Neural cell (in vitro differentiated cells): ENCODE measurements around the gene RFX4. TPM values are rescaled to one million over a fixed set of nuclear protein-coding genes. Genes with fewer than 3 reads are reported as not detected.

Source experiments
- H2AFZ ChIP-seq: fragments of 200-600, 300-800 bp; sonication (generic), shearing (Covaris generic); 2 replicates; pipeline ENCODE4 v1.6.0; 2014; ENCODE audit warnings: low read depth, mild to moderate bottlenecking, antibody characterized with exemption, low read length, moderate library complexity
- H3F3A ChIP-seq: fragments of 200-600 bp; shearing (Covaris generic); 2 replicates; pipeline ENCODE4 v1.6.1; 2016; ENCODE audit warnings: mild to moderate bottlenecking, moderate library complexity, mixed read lengths, antibody characterized with exemption, low read length; ENCODE audit not compliant: insufficient read depth, poor library complexity, severe bottlenecking
- H3K27ac ChIP-seq: fragments of 200-600, 300-800 bp; sonication (generic), shearing (Covaris generic); 2 replicates; pipeline ENCODE4 v1.5.1; 2014; ENCODE audit warnings: mild to moderate bottlenecking, low read length, moderate library complexity
- H3K27me3 ChIP-seq: fragments of 300-800, 200-600 bp; sonication (generic), shearing (Covaris generic); 2 replicates; pipeline ENCODE4 v1.6.0; 2014; ENCODE audit warnings: mild to moderate bottlenecking, low read depth, low read length, moderate library complexity; ENCODE audit not compliant: insufficient read depth
- H3K36me3 ChIP-seq: fragments of 300-800, 200-600 bp; sonication (generic), shearing (Covaris generic); 2 replicates; pipeline ENCODE4 v1.5.1; 2014; ENCODE audit warnings: mild to moderate bottlenecking, antibody characterized with exemption, low read length, moderate library complexity; ENCODE audit not compliant: insufficient read depth
- H3K4me2 ChIP-seq: fragments of 300-800, 200-600 bp; sonication (generic), shearing (Covaris generic); 2 replicates; pipeline ENCODE4 v1.6.0; 2014; ENCODE audit warnings: mild to moderate bottlenecking, low read length
- H3K4me3 ChIP-seq: fragments of 300-800, 200-600 bp; sonication (generic), shearing (Covaris generic); 2 replicates; pipeline ENCODE4 v1.5.1; 2014; ENCODE audit warnings: mild to moderate bottlenecking, low read length, moderate library complexity
- H3K79me2 ChIP-seq: fragments of 200-600 bp; shearing (Covaris generic); replicated peaks from 2 replicates; pipeline ENCODE4 v1.6.0; 2014; ENCODE audit warnings: mild to moderate bottlenecking, low read length, moderate library complexity; ENCODE audit not compliant: insufficient read depth
- H3K9ac ChIP-seq: fragments of 300-800, 200-600 bp; sonication (generic), shearing (Covaris generic); 2 replicates; pipeline ENCODE4 v1.6.1; 2016; ENCODE audit warnings: mild to moderate bottlenecking, low read length, mixed read lengths
- H3K9me2 ChIP-seq: fragments of 200-600 bp; shearing (Covaris generic); 2 replicates; pipeline ENCODE4 v1.6.1; 2016; ENCODE audit warnings: mild to moderate bottlenecking, low read length, mixed read lengths; ENCODE audit not compliant: insufficient read depth
- H3K9me3 ChIP-seq: fragments of 200-600, 300-800 bp; sonication (generic), shearing (Covaris generic); 2 replicates; pipeline ENCODE4 v1.6.1; 2016; ENCODE audit warnings: mild to moderate bottlenecking, mixed run types, low read length, moderate library complexity, mixed read lengths
- H4K20me1 ChIP-seq: fragments of 200-600 bp; shearing (Covaris generic); 2 replicates; pipeline ENCODE4 v1.6.1; 2016; ENCODE audit warnings: mild to moderate bottlenecking, mixed run types; ENCODE audit not compliant: insufficient read depth
- EP300 ChIP-seq: fragments of 450-650 bp; conservative IDR thresholded peaks from 2 replicates; pipeline ENCODE4 v1.6.1; 2014; ENCODE audit warnings: antibody characterized with exemption, mild to moderate bottlenecking, moderate library complexity; ENCODE audit not compliant: poor library complexity, severe bottlenecking
- EZH2 ChIP-seq: fragments of 200-600, 300-800 bp; shearing (Covaris generic), sonication (generic); IDR thresholded peaks from 2 replicates; pipeline ENCODE4 v1.6.1; 2014; ENCODE audit warnings: antibody characterized with exemption, low read length, borderline replicate concordance, mild to moderate bottlenecking; ENCODE audit not compliant: insufficient read depth, poor library complexity, severe bottlenecking
- MXI1 ChIP-seq: fragments of 450-650 bp; conservative IDR thresholded peaks from 2 replicates; pipeline ENCODE4 v1.6.1; 2014; ENCODE audit warnings: antibody characterized with exemption, mild to moderate bottlenecking; ENCODE audit not compliant: poor library complexity, severe bottlenecking
- POLR2AphosphoS5 ChIP-seq: IDR thresholded peaks from 2 replicates; pipeline ENCODE4 v1.6.1; 2012
- RAD21 ChIP-seq: fragments of 450-650 bp; conservative IDR thresholded peaks from 2 replicates; pipeline ENCODE4 v1.6.1; 2014; ENCODE audit warnings: antibody characterized with exemption, mild to moderate bottlenecking, moderate library complexity
- SMC3 ChIP-seq: fragments of 450-650 bp; conservative IDR thresholded peaks from 2 replicates; pipeline ENCODE4 v1.6.1; 2014; ENCODE audit warnings: antibody characterized with exemption, mild to moderate bottlenecking, moderate library complexity; ENCODE audit not compliant: poor library complexity
- TAF1 ChIP-seq: IDR thresholded peaks from 2 replicates; pipeline ENCODE4 v1.6.1; 2012; ENCODE audit warnings: low read depth
- polyA plus RNA-seq: library from polyadenylated mRNA; depleted of rRNA; stranded (reverse); fragments of >200 nt; gene quantifications from 2 replicates; pipeline ENCODE4 v1.2.3, GENCODE V29; 2014
- TF ChIP-seq, protein P1 (sequence below): fragments of 450-650 bp; IDR thresholded peaks from 2 replicates; pipeline ENCODE4 v1.5.1; 2014; ENCODE audit warnings: antibody characterized with exemption, mild to moderate bottlenecking, moderate library complexity; ENCODE audit not compliant: poor library complexity, severe bottlenecking
- TF ChIP-seq, protein P2 (sequence below): IDR thresholded peaks from 2 replicates; pipeline ENCODE4 v1.6.1; 2012; ENCODE audit warnings: borderline replicate concordance

RFX4 gene
- polyA plus RNA-seq, 1 donor from 2014 or later, result 0.22 TPM

DNA sequence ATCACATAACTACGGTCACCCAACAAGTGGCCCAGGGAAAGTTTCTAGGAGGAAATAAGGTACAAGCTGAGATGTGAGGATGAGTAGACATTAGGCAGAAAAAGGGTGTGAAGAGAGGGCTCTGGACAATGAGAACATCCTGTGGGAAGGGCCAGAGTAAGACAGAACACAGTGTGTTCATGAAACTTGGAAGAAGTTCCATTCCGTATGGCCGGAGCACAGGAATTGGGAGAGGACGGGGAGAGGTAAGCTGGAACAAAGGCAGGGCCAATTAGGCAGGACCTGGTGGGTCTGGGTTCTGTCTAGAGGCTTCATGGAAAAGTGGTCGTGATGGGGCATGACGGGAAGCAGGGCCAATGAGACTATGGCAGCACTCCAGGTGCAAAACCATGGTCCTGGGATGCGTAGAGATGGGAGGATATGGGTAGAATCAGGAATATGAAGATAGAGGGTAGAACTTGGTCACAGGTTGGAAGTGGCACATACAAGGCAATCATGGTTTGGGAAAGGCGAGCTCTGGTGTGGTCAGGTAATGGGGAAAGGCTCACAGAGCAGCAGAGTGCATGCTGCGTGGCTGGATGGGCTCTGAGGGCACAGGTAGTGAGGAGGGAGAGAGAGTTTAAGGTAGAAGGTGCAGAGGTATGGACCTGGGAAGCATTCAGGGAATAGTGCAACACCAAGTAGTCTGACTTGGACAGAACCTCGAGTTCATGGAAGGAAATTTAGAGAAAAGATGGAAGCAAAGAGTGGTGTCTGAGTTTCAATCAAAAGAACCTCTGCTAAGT lies 93.0 kb downstream of the RFX4 start:
- Histone ChIP-seq H3K9me3 (no peaks in the 10 kb centered on the region), H3K27ac (no peak overlapping the region), H3K79me2 (no peaks in the 10 kb centered on the region), H3K4me3 (no peak overlapping the region), H3K9ac (no peak overlapping the region), H4K20me1 (no peaks in the 10 kb centered on the region), H3F3A (no peaks in the 10 kb centered on the region), H2AFZ (no peak overlapping the region), H3K27me3 (no peaks in the 10 kb centered on the region), H3K36me3 (no peaks in the 10 kb centered on the region), H3K4me2 (no peak overlapping the region), H3K9me2 (no peaks in the 10 kb centered on the region)
- TF ChIP-seq EZH2 (no peak), SMC3 (no peak), MXI1 (no peak), RAD21 (no peak), EP300 (no peak), POLR2AphosphoS5 (no peak), TAF1 (no peak)
- TF ChIP-seq, protein P1, sequence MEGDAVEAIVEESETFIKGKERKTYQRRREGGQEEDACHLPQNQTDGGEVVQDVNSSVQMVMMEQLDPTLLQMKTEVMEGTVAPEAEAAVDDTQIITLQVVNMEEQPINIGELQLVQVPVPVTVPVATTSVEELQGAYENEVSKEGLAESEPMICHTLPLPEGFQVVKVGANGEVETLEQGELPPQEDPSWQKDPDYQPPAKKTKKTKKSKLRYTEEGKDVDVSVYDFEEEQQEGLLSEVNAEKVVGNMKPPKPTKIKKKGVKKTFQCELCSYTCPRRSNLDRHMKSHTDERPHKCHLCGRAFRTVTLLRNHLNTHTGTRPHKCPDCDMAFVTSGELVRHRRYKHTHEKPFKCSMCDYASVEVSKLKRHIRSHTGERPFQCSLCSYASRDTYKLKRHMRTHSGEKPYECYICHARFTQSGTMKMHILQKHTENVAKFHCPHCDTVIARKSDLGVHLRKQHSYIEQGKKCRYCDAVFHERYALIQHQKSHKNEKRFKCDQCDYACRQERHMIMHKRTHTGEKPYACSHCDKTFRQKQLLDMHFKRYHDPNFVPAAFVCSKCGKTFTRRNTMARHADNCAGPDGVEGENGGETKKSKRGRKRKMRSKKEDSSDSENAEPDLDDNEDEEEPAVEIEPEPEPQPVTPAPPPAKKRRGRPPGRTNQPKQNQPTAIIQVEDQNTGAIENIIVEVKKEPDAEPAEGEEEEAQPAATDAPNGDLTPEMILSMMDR, result no peak
- TF ChIP-seq, protein P2, sequence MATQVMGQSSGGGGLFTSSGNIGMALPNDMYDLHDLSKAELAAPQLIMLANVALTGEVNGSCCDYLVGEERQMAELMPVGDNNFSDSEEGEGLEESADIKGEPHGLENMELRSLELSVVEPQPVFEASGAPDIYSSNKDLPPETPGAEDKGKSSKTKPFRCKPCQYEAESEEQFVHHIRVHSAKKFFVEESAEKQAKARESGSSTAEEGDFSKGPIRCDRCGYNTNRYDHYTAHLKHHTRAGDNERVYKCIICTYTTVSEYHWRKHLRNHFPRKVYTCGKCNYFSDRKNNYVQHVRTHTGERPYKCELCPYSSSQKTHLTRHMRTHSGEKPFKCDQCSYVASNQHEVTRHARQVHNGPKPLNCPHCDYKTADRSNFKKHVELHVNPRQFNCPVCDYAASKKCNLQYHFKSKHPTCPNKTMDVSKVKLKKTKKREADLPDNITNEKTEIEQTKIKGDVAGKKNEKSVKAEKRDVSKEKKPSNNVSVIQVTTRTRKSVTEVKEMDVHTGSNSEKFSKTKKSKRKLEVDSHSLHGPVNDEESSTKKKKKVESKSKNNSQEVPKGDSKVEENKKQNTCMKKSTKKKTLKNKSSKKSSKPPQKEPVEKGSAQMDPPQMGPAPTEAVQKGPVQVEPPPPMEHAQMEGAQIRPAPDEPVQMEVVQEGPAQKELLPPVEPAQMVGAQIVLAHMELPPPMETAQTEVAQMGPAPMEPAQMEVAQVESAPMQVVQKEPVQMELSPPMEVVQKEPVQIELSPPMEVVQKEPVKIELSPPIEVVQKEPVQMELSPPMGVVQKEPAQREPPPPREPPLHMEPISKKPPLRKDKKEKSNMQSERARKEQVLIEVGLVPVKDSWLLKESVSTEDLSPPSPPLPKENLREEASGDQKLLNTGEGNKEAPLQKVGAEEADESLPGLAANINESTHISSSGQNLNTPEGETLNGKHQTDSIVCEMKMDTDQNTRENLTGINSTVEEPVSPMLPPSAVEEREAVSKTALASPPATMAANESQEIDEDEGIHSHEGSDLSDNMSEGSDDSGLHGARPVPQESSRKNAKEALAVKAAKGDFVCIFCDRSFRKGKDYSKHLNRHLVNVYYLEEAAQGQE, result no peak

DNA sequence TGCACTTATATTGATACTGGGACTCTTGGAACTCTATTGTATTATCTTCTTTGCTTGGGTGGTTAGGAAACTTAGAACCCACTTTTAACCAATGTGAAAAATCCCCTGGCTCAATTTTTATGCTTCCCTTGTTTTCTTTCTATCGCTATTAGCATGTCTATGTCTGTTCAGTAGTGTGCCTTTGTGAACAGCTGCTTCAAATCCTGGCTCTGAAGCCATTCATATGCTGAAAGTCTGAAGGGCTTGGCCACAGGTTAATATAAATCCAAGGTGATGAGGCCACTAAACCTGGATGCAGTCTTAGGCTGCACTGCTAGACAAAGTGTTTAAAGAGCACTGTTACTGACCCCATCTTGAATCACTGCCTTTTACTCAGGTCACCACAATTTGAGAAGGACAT lies 96.8 kb downstream of the RFX4 start:
- no peak overlapping the region for H3K4me2 ChIP-seq
- H3K9ac ChIP-seq, result no peak overlapping the region
- no peaks in the 10 kb centered on the region for H3K36me3 ChIP-seq
- no peaks in the 10 kb centered on the region for H3K9me2 ChIP-seq
- H3K27me3 ChIP-seq, result no peaks in the 10 kb centered on the region
- no peak overlapping the region for H3K27ac ChIP-seq
- H4K20me1 ChIP-seq, result no peaks in the 10 kb centered on the region
- no peak overlapping the region for H2AFZ ChIP-seq
- H3K9me3 ChIP-seq, result no peaks in the 10 kb centered on the region
- no peak overlapping the region for H3K4me3 ChIP-seq
- TF ChIP-seq, protein P1, result no peak
- TF ChIP-seq, protein P2, result no peak
- TF ChIP-seq TAF1 (no peak), EP300 (no peak), MXI1 (no peak), SMC3 (no peak), POLR2AphosphoS5 (no peak), RAD21 (no peak), EZH2 (no peak)
- no peaks in the 10 kb centered on the region for H3F3A ChIP-seq
- H3K79me2 ChIP-seq, result no peaks in the 10 kb centered on the region
